Astrocyte (in vitro differentiated cells and primary cell): ENCODE data around the gene ZNF280D. TPM values are rescaled to one million over a fixed set of nuclear protein-coding genes. Genes with fewer than 3 reads are reported as not detected.

Experiments used
- DNase-seq: peaks from one replicate; pipeline ENCODE4 v3.0.0-alpha.2; 2010; ENCODE audit warnings: low read depth
- FAIRE-seq: peaks from 2 replicates; lab custom pipeline; 2011; peaks lifted over from hg19 to GRCh38; lab: Jason Lieb, UNC
- H2AFZ ChIP-seq: 2 replicates; pipeline ENCODE4 v1.6.0; 2012; ENCODE audit warnings: low read depth, low read length, inconsistent platforms
- H3K27ac ChIP-seq: 2 replicates; pipeline ENCODE4 v1.5.1; 2011; ENCODE audit warnings: low read depth, low read length, inconsistent platforms
- H3K27me3 ChIP-seq: 2 replicates; pipeline ENCODE4 v1.6.0; 2011; ENCODE audit warnings: low read length, inconsistent platforms; ENCODE audit not compliant: insufficient read depth
- H3K36me3 ChIP-seq: 2 replicates; pipeline ENCODE4 v1.5.1; 2011; ENCODE audit warnings: low read length, inconsistent platforms; ENCODE audit not compliant: insufficient read depth
- H3K4me1 ChIP-seq: 2 replicates; pipeline ENCODE4 v1.5.1; 2011; ENCODE audit warnings: low read length, inconsistent platforms; ENCODE audit not compliant: insufficient read depth
- H3K4me2 ChIP-seq: 2 replicates; pipeline ENCODE4 v1.6.0; 2012; ENCODE audit warnings: low read length, inconsistent platforms
- H3K4me3 ChIP-seq: 2 replicates; pipeline ENCODE4 v1.5.1; 2011; ENCODE audit warnings: low read depth, mild to moderate bottlenecking, low read length, inconsistent platforms; ENCODE audit not compliant: insufficient read depth
- H3K79me2 ChIP-seq: 2 replicates; pipeline ENCODE4 v1.6.0; 2012; ENCODE audit warnings: mild to moderate bottlenecking, low read length, inconsistent platforms; ENCODE audit not compliant: insufficient read depth
- H3K9ac ChIP-seq: 2 replicates; pipeline ENCODE4 v1.6.0; 2012; ENCODE audit warnings: mild to moderate bottlenecking, low read length, inconsistent platforms
- H3K9me3 ChIP-seq: 2 replicates; pipeline ENCODE4 v1.5.1; 2012; ENCODE audit warnings: low read depth, mild to moderate bottlenecking, low read length, inconsistent platforms; ENCODE audit not compliant: insufficient read depth
- H4K20me1 ChIP-seq: 2 replicates; pipeline ENCODE4 v1.6.0; 2012; ENCODE audit warnings: low read length, inconsistent platforms; ENCODE audit not compliant: insufficient read depth
- H3K27ac Mint-ChIP-seq: one replicate; pipeline ENCODE4 v1.8.0; 2021; ENCODE audit warnings: mild to moderate bottlenecking, mixed read lengths; ENCODE audit not compliant: unreplicated experiment
- H3K27me3 Mint-ChIP-seq: one replicate; pipeline ENCODE4 v1.8.0; 2021; ENCODE audit warnings: low read depth, mixed read lengths; ENCODE audit not compliant: unreplicated experiment
- H3K36me3 Mint-ChIP-seq: one replicate; pipeline ENCODE4 v1.8.0; 2021; ENCODE audit warnings: low read depth, mixed read lengths; ENCODE audit not compliant: unreplicated experiment
- H3K4me1 Mint-ChIP-seq: one replicate; pipeline ENCODE4 v1.8.0; 2021; ENCODE audit warnings: low read depth, mixed read lengths; ENCODE audit not compliant: unreplicated experiment
- H3K4me3 Mint-ChIP-seq: one replicate; pipeline ENCODE4 v1.8.0; 2021; ENCODE audit warnings: mild to moderate bottlenecking, moderate library complexity, mixed read lengths; ENCODE audit not compliant: unreplicated experiment
- H3K9me3 Mint-ChIP-seq: one replicate; pipeline ENCODE4 v1.8.0; 2021; ENCODE audit warnings: mild to moderate bottlenecking, mixed read lengths; ENCODE audit not compliant: unreplicated experiment
- EZH2 ChIP-seq: IDR thresholded peaks from 2 replicates; pipeline ENCODE4 v1.6.1; 2012; ENCODE audit warnings: mild to moderate bottlenecking, low read length, inconsistent platforms; ENCODE audit not compliant: insufficient read depth
- total RNA-seq: library from RNA; stranded (reverse); gene quantifications from 2 replicates; pipeline ENCODE4 v1.2.1, GENCODE V29; 2021
- TF ChIP-seq, protein P1 (sequence below): IDR thresholded peaks from 2 replicates; pipeline ENCODE4 v1.5.1; 2011; ENCODE audit warnings: low read depth, mild to moderate bottlenecking, inconsistent platforms, low read length, moderate library complexity; ENCODE audit not compliant: insufficient read depth

Gene ZNF280D
- total RNA-seq, 1 donor from 2014 or later, result 13.7 TPM

DNA sequence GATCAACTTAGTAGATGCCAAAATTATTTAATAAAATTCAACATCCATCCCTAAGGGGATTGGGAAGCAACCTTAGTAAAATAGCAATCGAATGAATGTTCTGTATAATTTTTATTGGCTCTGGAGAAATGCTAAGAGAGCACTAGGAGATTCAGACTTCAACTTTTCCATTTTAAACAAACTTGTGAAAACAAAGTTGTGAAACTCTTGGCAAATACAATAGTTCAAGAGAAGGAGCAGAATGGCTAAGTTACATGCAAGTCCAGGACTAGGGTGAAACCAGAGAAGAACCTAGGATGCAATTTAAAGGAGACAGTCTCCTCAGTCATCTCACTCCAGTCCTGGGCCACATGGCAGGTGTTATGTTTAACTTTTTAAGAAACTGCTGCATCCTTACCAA, 16.7 kb upstream of the ZNF280D start:
- TF ChIP-seq, protein P1, sequence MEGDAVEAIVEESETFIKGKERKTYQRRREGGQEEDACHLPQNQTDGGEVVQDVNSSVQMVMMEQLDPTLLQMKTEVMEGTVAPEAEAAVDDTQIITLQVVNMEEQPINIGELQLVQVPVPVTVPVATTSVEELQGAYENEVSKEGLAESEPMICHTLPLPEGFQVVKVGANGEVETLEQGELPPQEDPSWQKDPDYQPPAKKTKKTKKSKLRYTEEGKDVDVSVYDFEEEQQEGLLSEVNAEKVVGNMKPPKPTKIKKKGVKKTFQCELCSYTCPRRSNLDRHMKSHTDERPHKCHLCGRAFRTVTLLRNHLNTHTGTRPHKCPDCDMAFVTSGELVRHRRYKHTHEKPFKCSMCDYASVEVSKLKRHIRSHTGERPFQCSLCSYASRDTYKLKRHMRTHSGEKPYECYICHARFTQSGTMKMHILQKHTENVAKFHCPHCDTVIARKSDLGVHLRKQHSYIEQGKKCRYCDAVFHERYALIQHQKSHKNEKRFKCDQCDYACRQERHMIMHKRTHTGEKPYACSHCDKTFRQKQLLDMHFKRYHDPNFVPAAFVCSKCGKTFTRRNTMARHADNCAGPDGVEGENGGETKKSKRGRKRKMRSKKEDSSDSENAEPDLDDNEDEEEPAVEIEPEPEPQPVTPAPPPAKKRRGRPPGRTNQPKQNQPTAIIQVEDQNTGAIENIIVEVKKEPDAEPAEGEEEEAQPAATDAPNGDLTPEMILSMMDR, result no peak
- no peak for TF ChIP-seq EZH2
- Mint-ChIP-seq H3K4me1 (no peaks in the 10 kb centered on the region), H3K36me3 (no peaks in the 10 kb centered on the region), H3K27me3 (peaks cover 2% of the 10 kb centered on the region), H3K9me3 (no peaks in the 10 kb centered on the region), H3K4me3 (no peak overlapping the region), H3K27ac (no peak overlapping the region)
- no peaks in the 10 kb centered on the region for H3K4me1 ChIP-seq
- no peaks in the 10 kb centered on the region for H3K27me3 ChIP-seq
- no peak overlapping the region for H3K27ac ChIP-seq
- no peaks in the 10 kb centered on the region for H3K9me3 ChIP-seq
- H3K4me2 ChIP-seq, result no peak overlapping the region
- no peaks in the 10 kb centered on the region for H3K79me2 ChIP-seq
- DNase-seq (no peak), FAIRE-seq (no peak)
- H3K4me3 ChIP-seq, result no peak overlapping the region
- no peak overlapping the region for H3K9ac ChIP-seq
- no peaks in the 10 kb centered on the region for H4K20me1 ChIP-seq
- no peak overlapping the region for H2AFZ ChIP-seq
- no peaks in the 10 kb centered on the region for H3K36me3 ChIP-seq

DNA sequence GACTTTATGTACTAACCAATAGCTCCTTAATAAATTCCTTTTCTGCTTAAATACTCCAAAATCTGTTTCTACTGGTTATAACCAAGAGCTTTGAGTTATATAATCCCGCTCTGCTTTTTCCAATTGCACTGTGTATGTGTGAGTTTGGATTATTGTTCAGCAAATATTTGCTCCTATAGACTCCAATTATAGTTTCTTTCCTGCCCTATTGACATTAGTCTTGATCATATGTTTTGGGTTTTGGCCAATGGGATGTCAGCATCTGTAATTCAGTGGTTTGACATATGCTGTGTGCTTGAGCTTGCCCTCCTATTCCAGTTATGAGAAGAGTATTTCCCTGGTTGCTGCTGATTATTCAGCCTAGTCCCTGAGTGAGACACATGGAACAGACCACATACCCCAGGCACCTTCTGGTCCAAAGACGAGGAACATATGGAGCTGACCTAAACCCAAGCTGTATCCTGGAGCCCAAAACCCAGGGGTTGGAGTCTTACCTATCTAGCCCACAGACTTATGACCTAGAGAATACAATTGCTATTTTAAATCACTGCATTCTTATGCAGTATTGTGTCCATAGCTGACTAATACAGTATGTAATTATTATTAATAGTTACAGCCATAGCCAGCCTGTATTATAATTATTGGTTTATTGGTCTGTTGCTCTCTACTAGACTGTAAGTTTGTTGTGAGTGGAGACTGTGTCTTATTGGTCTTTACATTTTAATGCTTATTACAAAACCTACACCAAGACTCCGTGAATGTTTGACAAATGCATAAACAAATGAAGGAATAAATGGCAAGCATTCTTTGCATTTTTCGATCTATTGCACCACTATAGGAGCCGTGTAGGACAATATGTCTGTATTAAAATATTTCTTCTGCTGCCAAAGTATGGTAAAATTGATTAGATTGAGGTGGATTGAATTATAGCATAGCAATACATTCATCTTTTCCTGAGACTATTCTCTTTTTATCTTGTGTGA, 11.7 kb upstream of the ZNF280D start:
- no peaks in the 10 kb centered on the region for H3K4me1 ChIP-seq
- FAIRE-seq (no peak), DNase-seq (no peak)
- TF ChIP-seq, protein P1, result no peak
- no peak for TF ChIP-seq EZH2
- H3K27me3 ChIP-seq, result no peaks in the 10 kb centered on the region
- H3K9me3 ChIP-seq, result no peaks in the 10 kb centered on the region
- Mint-ChIP-seq H3K27ac (no peak overlapping the region), H3K36me3 (no peaks in the 10 kb centered on the region), H3K27me3 (peaks cover 2% of the 10 kb centered on the region), H3K4me3 (no peak overlapping the region), H3K9me3 (peaks cover 2% of the 10 kb centered on the region), H3K4me1 (no peaks in the 10 kb centered on the region)
- H3K27ac ChIP-seq, result no peak overlapping the region
- H3K4me3 ChIP-seq, result no peak overlapping the region
- no peak overlapping the region for H3K4me2 ChIP-seq
- H3K79me2 ChIP-seq, result no peaks in the 10 kb centered on the region
- H4K20me1 ChIP-seq, result no peaks in the 10 kb centered on the region
- no peak overlapping the region for H3K9ac ChIP-seq
- no peak overlapping the region for H2AFZ ChIP-seq
- no peaks in the 10 kb centered on the region for H3K36me3 ChIP-seq

GRCh38 chr15:56741541-56741940, 8.2 kb upstream of the ZNF280D start:
- no peak overlapping the region for H3K4me3 ChIP-seq
- no peaks in the 10 kb centered on the region for H3K36me3 ChIP-seq
- DNase-seq (no peak), FAIRE-seq (no peak)
- Mint-ChIP-seq H3K27me3 (no peaks in the 10 kb centered on the region), H3K4me3 (no peak overlapping the region), H3K4me1 (no peaks in the 10 kb centered on the region), H3K36me3 (no peaks in the 10 kb centered on the region), H3K9me3 (peaks cover 2% of the 10 kb centered on the region), H3K27ac (no peak overlapping the region)
- no peak overlapping the region for H2AFZ ChIP-seq
- TF ChIP-seq, protein P1, result no peak
- no peak for TF ChIP-seq EZH2
- no peaks in the 10 kb centered on the region for H3K9me3 ChIP-seq
- no peak overlapping the region for H3K27ac ChIP-seq
- no peaks in the 10 kb centered on the region for H4K20me1 ChIP-seq
- no peak overlapping the region for H3K4me2 ChIP-seq
- no peaks in the 10 kb centered on the region for H3K79me2 ChIP-seq
- no peaks in the 10 kb centered on the region for H3K27me3 ChIP-seq
- H3K9ac ChIP-seq, result no peak overlapping the region
- H3K4me1 ChIP-seq, result no peaks in the 10 kb centered on the region
